ENCODE measurements around the gene SRL.

The SRL gene

DNA sequence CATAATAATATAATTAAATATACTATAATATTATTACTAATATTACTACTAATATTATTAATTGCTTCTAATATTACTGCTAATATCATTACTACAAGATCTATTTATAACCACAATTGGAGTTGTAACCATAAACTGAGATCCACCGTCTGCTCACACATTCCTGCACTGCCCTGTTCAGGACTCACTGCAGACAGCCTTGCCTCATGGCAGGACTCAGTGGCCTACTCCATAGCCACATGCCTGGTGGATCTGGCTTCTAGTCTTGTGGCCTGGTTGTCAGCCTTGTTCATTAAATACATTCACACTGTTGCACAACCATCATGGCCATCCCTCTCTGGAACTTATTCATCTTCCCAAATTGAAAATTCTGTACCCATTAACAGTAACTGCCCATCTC lies 48.0 kb downstream of the SRL start:
- TF ChIP-seq, protein P1, sequence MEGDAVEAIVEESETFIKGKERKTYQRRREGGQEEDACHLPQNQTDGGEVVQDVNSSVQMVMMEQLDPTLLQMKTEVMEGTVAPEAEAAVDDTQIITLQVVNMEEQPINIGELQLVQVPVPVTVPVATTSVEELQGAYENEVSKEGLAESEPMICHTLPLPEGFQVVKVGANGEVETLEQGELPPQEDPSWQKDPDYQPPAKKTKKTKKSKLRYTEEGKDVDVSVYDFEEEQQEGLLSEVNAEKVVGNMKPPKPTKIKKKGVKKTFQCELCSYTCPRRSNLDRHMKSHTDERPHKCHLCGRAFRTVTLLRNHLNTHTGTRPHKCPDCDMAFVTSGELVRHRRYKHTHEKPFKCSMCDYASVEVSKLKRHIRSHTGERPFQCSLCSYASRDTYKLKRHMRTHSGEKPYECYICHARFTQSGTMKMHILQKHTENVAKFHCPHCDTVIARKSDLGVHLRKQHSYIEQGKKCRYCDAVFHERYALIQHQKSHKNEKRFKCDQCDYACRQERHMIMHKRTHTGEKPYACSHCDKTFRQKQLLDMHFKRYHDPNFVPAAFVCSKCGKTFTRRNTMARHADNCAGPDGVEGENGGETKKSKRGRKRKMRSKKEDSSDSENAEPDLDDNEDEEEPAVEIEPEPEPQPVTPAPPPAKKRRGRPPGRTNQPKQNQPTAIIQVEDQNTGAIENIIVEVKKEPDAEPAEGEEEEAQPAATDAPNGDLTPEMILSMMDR (IDR thresholded peaks at IDR 0.05): no peak
- DNase-seq: no peak
- Mint-ChIP-seq H3K36me3 (ENCODE audit: low read depth) (no peaks in the 10 kb centered on the region), H3K27ac (no peak overlapping the region), H3K9me3 (no peaks in the 10 kb centered on the region), H3K4me3 (no peak overlapping the region), H3K4me1 (peaks cover 30% of the 10 kb centered on the region), H3K27me3 (ENCODE audit: low read depth, poor library complexity) (peaks cover 6% of the 10 kb centered on the region)

DNA sequence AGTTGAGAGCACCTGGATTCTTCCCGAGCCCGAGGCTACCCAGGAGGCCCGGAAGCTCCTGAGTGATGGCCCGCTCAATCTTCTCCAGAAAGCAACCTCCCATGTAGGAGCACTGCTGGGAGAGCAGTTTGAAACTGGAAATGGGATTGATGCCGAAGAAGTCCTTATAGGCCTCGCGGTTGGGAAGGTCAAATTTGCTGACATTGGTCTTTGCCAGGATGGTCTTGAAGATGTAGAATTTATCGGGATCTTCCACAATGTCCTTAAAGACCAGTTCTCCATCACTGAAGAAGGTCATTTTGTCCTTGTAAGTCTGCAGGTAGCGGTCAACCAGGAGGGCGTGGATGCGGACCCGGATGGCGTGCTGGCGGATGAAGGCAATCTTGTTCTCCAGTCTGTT lies 49.7 kb downstream of the SRL start:
- TF ChIP-seq, protein P1 (IDR thresholded peaks at IDR 0.05): no peak
- Mint-ChIP-seq H3K27ac (peak overlapping the region; percentile 82), H3K27me3 (ENCODE audit: low read depth, poor library complexity) (peaks cover 8% of the 10 kb centered on the region), H3K4me3 (no peak overlapping the region), H3K36me3 (ENCODE audit: low read depth) (no peaks in the 10 kb centered on the region), H3K4me1 (peaks cover 35% of the 10 kb centered on the region), H3K9me3 (no peaks in the 10 kb centered on the region)
- DNase-seq: no peak

DNA sequence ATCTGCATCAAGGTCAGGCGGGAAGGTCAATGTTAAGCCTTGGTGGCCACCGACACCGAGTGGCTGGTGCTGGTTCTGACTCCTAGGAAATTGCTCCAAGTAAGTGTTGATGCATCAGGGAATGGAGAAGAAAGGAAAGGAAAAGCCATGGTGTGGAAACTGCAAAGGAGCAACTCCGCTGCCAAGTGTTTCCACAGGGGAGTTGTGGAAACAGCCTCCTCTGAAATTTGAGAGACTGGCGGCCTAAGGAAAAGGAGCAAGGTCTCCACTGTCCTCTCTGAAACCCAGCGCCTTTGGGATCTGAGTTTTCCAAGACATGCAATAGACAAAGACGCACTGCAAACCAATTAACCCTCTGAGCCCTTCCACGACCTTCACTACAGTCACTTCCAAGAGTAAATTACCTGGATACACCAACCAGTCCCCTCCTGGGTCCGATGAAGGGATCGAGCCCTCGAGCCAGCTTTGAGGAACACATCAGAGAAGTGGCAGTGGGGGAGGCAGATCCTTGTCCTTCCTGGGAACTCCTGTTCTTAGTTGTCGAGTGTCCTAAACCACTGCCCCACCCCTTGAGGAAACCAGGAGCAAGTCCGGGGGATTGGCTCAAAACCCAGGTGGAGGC lies 51.1 kb downstream of the SRL start:
- Mint-ChIP-seq H3K4me1 (peaks cover 35% of the 10 kb centered on the region), H3K4me3 (peak overlapping the region; percentile 35), H3K9me3 (no peaks in the 10 kb centered on the region), H3K27me3 (ENCODE audit: low read depth, poor library complexity) (peaks cover 4% of the 10 kb centered on the region), H3K36me3 (ENCODE audit: low read depth) (no peaks in the 10 kb centered on the region), H3K27ac (peak overlapping the region; percentile 74)
- TF ChIP-seq, protein P1 (IDR thresholded peaks at IDR 0.05): no peak
- no peak for DNase-seq

DNA sequence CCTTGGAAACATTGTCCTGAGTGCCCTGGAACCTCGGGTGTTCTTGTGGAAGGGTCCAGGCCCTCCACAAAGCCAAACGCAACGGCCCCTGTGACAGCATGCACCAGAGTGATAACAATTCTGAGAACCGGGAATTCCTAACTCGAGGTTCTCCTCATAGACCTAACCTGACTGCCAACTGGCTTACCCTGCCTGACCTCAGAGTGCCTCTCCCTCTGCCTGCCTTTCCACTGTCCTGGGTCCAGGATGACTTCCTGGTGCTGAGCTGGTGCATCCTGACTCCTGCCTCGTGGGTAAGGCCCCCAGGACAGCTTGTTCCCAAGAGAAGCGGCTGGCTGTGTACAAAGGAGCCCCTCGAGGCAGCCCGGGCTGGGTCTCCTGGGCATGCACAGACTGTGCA lies 51.8 kb downstream of the SRL start:
- no peak for DNase-seq
- H3K36me3 Mint-ChIP-seq (ENCODE audit: low read depth): no peaks in the 10 kb centered on the region
- H3K4me1 Mint-ChIP-seq: peaks cover 35% of the 10 kb centered on the region
- H3K27me3 Mint-ChIP-seq (ENCODE audit: low read depth, poor library complexity): peaks cover 4% of the 10 kb centered on the region
- H3K27ac Mint-ChIP-seq: no peak overlapping the region
- TF ChIP-seq, protein P1 (IDR thresholded peaks at IDR 0.05): no peak
- no peak overlapping the region for H3K4me3 Mint-ChIP-seq
- no peaks in the 10 kb centered on the region for H3K9me3 Mint-ChIP-seq

DNA sequence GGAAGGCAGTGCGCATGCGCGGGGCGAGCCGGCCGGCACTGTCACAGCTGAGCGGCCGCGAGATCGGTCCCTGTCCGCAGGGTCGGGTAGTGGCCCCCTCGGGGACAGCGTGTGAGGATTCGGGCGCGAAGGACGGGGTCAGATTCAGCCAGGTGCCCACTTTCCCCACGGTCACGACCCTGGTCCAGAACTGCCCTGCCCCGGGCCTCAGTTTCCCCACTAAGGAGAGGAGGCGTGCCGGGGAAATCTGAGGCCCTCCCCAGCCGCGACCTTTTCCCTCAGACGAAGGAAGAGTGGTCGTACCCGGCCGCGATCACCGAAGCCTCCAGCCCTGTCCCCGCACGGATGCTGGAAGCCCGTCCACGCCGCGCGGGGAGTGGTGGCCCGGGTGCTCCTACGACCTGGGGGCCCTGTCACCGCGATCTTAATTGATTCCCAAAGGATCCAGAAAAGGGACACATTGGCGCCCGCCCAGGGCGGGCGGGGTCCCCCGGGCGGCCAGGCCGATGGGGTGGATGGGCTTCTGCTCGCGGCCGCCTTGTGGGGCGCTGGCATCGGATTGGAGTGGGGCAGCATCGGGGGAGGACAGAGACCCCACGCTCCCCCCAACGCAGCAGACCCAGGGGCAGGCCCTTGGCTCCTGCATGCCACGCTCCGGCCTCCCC lies 57.7 kb downstream of the SRL start:
- H3K4me3 Mint-ChIP-seq: peak overlapping the region; percentile 75
- H3K27me3 Mint-ChIP-seq (ENCODE audit: low read depth, poor library complexity): peaks cover 4% of the 10 kb centered on the region
- no peaks in the 10 kb centered on the region for H3K36me3 Mint-ChIP-seq (ENCODE audit: low read depth)
- DNase-seq: no peak
- no peak overlapping the region for H3K27ac Mint-ChIP-seq
- no peaks in the 10 kb centered on the region for H3K9me3 Mint-ChIP-seq
- peaks cover 22% of the 10 kb centered on the region for H3K4me1 Mint-ChIP-seq
- TF ChIP-seq, protein P1 (IDR thresholded peaks at IDR 0.05): no peak
